ENCODE data around the gene COL18A1.

- TF ChIP-seq CTCF (IDR thresholded peaks at IDR 0.05) (no peak), POLR2A (IDR thresholded peaks at IDR 0.05) (no peak)
Observed at GRCh38 chr21:45530423-45531113, 125.6 kb downstream of the COL18A1 start.

Measured in sigmoid colon (tissue), 3 donors.